ENCODE data around the gene HLA-DPA1. TPM values are rescaled to one million over a fixed set of nuclear protein-coding genes. Genes with fewer than 3 reads are reported as not detected.

The HLA-DPA1 gene
- total RNA-seq, 4 donors from 2014 or later: 57.1 to 127 (median 96.8) TPM

DNA sequence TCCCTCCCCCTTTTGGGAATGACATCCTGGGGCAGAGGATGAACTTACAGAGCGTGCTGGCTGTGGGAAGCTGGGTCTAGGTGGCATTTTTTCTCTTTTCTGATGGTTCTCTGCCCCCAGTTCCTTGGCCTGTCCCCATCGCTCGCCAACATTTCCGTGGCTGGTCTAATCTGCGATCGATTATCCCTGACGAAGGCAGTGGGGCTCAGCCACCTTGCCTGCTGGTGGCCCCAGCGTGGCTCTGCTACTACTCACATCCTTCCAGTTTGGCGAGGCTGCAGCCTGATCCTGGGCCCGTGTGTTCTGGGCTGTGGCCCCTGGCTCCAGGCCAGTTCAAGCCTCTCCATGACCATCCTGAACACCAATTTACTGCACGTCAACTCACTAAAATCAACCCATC is 57.7 kb downstream of the HLA-DPA1 start:
- WGBS, 2 donors: 78% methylated on average over 11 of the region's 11 CpGs
- intact Hi-C loops (cut with DNase I; ENCODE audit: low total_unique reads): loop anchor here (10.0 kb wide), 2 partner anchors 129 to 229 kb away; no protein-coding TSS in a partner anchor
- TF ChIP-seq, protein P1, sequence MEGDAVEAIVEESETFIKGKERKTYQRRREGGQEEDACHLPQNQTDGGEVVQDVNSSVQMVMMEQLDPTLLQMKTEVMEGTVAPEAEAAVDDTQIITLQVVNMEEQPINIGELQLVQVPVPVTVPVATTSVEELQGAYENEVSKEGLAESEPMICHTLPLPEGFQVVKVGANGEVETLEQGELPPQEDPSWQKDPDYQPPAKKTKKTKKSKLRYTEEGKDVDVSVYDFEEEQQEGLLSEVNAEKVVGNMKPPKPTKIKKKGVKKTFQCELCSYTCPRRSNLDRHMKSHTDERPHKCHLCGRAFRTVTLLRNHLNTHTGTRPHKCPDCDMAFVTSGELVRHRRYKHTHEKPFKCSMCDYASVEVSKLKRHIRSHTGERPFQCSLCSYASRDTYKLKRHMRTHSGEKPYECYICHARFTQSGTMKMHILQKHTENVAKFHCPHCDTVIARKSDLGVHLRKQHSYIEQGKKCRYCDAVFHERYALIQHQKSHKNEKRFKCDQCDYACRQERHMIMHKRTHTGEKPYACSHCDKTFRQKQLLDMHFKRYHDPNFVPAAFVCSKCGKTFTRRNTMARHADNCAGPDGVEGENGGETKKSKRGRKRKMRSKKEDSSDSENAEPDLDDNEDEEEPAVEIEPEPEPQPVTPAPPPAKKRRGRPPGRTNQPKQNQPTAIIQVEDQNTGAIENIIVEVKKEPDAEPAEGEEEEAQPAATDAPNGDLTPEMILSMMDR (IDR thresholded peaks at IDR 0.05): no peak
- no peak for TF ChIP-seq POLR2A (IDR thresholded peaks at IDR 0.05)
- no peak overlapping the region for H3K4me3 ChIP-seq (ENCODE audit: low read depth, poor library complexity, severe bottlenecking)
- no peak for DNase-seq (ENCODE audit: low spot score in 2 of 2)

DNA sequence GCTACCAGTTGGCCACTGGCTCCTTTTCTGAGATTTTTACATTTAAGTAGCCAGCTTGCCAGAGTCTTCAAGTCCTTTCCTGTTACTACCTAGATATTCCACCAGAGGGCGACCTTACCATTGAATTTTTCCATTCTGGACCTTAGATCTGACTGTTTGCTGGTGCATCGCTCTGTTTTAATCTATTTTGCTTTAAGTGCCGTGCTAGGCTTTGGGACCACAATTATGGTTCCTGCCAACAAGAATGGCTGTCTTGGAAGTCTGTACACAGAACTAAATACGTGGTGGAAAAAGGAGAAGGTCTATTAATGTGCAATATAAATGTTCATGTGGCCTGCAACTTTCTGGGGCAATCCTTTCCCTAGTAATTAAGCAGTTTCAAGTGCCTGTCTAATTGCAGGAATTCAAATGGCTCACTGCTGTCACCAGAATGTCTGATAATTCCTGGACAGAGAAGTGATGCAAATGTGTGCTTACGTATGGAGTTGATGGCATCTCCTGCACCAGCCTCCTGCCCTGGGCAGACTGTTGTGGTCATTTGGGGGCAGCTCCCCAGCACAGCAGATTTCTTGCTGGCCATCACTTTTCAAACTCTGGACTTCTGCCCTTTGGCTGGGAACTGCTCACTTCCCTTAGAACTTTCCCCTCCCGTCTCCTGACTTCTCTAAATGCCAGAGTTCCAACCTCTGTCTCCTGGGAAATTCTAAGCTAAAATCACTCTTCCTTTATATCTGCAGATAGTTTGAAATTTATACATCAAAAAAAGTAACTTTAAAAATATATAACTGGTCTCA is 58.4 kb downstream of the HLA-DPA1 start:
- intact Hi-C loops (cut with DNase I; ENCODE audit: low total_unique reads): loop anchor here (10.0 kb wide), 2 partner anchors 130 to 230 kb away; no protein-coding TSS in a partner anchor
- no peak overlapping the region for H3K4me3 ChIP-seq (ENCODE audit: low read depth, poor library complexity, severe bottlenecking)

More for the DNA sequence above, 58.4 kb downstream of the HLA-DPA1 start:
- WGBS, 2 donors: 17 to 24% methylated on average over 6 of the region's 6 CpGs
- TF ChIP-seq POLR2A (IDR thresholded peaks at IDR 0.05): no peak
- TF ChIP-seq, protein P1 (IDR thresholded peaks at IDR 0.05): peak in 1 of 3 donors; percentile 62
- DNase-seq (ENCODE audit: low spot score in 2 of 2): peak in 1 of 2 donors; percentile 66

Other genes starting within 250 kb of the HLA-DPA1 start
- 10 to 100 TPM; 13.6 to 23.3 (median 15.6) TPM for gene TAP2, start 234.9 kb downstream of the HLA-DPA1 start, total RNA-seq
- 10 to 100 TPM; 38.9 to 63.9 (median 50.3) TPM for gene PSMB8, start 229.6 kb downstream of the HLA-DPA1 start, total RNA-seq
- 100 to 1,000 TPM in 3 of 4 donors, 10 to 100 TPM in 1; 90.7 to 113 (median 105) TPM for gene TAP1, start 219.9 kb downstream of the HLA-DPA1 start, total RNA-seq
- gene PSMB9, start 219.5 kb downstream of the HLA-DPA1 start, total RNA-seq: 10 to 100 TPM; 25.4 to 29.9 (median 28.1) TPM
- gene HLA-DMB, start 132.6 kb downstream of the HLA-DPA1 start, total RNA-seq: 10 to 100 TPM; 15.3 to 23.2 (median 18.4) TPM
- 10 to 100 TPM; 11.5 to 33.4 (median 22.4) TPM for gene HLA-DMA, start 120.6 kb downstream of the HLA-DPA1 start, total RNA-seq
- gene BRD2, start 105.1 kb downstream of the HLA-DPA1 start, total RNA-seq: 100 to 1,000 TPM in 3 of 4 donors, 10 to 100 TPM in 1; 97.5 to 130 (median 119) TPM
- gene HLA-DOA, start 64.1 kb downstream of the HLA-DPA1 start, total RNA-seq: 10 to 100 TPM in 3 of 4 donors, 1 to 10 TPM in 1; 4.3 to 47.9 (median 13.4) TPM
- gene HLA-DPB1, start 2.3 kb upstream of the HLA-DPA1 start, total RNA-seq: 10 to 100 TPM; 48.1 to 84.0 (median 63.3) TPM
- under 1 TPM; 0.16 to 0.30 (median 0.28) TPM for gene COL11A2, start 118.8 kb upstream of the HLA-DPA1 start, total RNA-seq
- 10 to 100 TPM; 17.8 to 27.3 (median 24.9) TPM for gene RXRB, start 127.0 kb upstream of the HLA-DPA1 start, total RNA-seq
- gene SLC39A7, start 127.2 kb upstream of the HLA-DPA1 start, total RNA-seq: 10 to 100 TPM; 35.4 to 52.7 (median 39.1) TPM
- gene HSD17B8, start 131.0 kb upstream of the HLA-DPA1 start, total RNA-seq: 10 to 100 TPM; 39.3 to 49.5 (median 41.8) TPM
- 10 to 100 TPM; 10.0 to 22.1 (median 13.7) TPM for gene RING1, start 134.9 kb upstream of the HLA-DPA1 start, total RNA-seq
- gene VPS52, start 198.2 kb upstream of the HLA-DPA1 start, total RNA-seq: 10 to 100 TPM; 33.3 to 51.0 (median 44.4) TPM
- 1,000 to 10,000 TPM; 4,043 to 6,696 (median 6,204) TPM for gene RPS18, start 198.4 kb upstream of the HLA-DPA1 start, total RNA-seq
- 10 to 100 TPM; 24.8 to 31.0 (median 26.3) TPM for gene B3GALT4, start 203.5 kb upstream of the HLA-DPA1 start, total RNA-seq
- 10 to 100 TPM; 38.4 to 57.2 (median 47.0) TPM for gene WDR46, start 215.6 kb upstream of the HLA-DPA1 start, total RNA-seq
- gene PFDN6, start 216.0 kb upstream of the HLA-DPA1 start, total RNA-seq: 10 to 100 TPM; 22.6 to 36.3 (median 35.3) TPM
- gene RGL2, start 225.3 kb upstream of the HLA-DPA1 start, total RNA-seq: 10 to 100 TPM; 79.7 to 95.3 (median 84.4) TPM
- 100 to 1,000 TPM in 1 of 4 donors, 10 to 100 TPM in 3; 80.3 to 122 (median 92.0) TPM for gene TAPBP, start 240.4 kb upstream of the HLA-DPA1 start, total RNA-seq
- gene ZBTB22, start 244.1 kb upstream of the HLA-DPA1 start, total RNA-seq: 10 to 100 TPM; 25.0 to 53.7 (median 35.8) TPM
- 10 to 100 TPM; 41.2 to 45.4 (median 43.3) TPM for gene DAXX, start 249.3 kb upstream of the HLA-DPA1 start, total RNA-seq